DOHH2 (cell line): ENCODE measurements around the gene PLAC8.
"Not testable (repeated sequence)": the region's sequence is repeated elsewhere in the genome, so short reads cannot be mapped to it uniquely, and the experiment has no call there.

ENCODE experiments used
- EZH2phosphoT487 ChIP-seq: fragments of 200-600 bp; sonication (generic); IDR thresholded peaks from 2 replicates; pipeline ENCODE4 v1.6.1; 2017; ENCODE audit warnings: borderline replicate concordance, mild to moderate bottlenecking, antibody characterized with exemption, low read length, moderate library complexity, mixed read lengths
- TF ChIP-seq, protein P1 (sequence below): fragments of 200-600 bp; sonication (generic); IDR thresholded peaks from one replicate; pipeline ENCODE4 v1.5.1; 2014; ENCODE audit warnings: antibody characterized with exemption, mild to moderate bottlenecking, low read depth, low read length; ENCODE audit not compliant: poor library complexity, severe bottlenecking

DNA sequence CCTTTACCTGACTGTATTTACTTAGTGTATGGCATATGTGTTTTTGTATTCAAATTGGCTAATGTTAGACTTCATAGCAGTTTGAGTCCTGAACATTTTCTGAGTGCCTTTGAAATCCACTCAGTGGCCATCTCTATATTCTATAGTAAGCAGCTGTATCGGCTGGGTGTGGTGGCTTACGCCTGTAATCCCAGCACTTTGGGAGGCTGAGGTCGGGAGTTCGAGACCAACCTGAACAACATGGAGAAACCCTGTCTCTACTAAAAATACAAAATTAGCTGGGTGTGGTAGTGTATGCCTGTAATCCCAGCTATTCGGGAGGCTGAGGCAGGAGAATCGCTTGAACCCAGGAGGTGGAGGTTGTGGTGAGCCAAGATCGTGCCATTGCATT, 2.8 kb downstream of the PLAC8 start:
- TF ChIP-seq, protein P1, sequence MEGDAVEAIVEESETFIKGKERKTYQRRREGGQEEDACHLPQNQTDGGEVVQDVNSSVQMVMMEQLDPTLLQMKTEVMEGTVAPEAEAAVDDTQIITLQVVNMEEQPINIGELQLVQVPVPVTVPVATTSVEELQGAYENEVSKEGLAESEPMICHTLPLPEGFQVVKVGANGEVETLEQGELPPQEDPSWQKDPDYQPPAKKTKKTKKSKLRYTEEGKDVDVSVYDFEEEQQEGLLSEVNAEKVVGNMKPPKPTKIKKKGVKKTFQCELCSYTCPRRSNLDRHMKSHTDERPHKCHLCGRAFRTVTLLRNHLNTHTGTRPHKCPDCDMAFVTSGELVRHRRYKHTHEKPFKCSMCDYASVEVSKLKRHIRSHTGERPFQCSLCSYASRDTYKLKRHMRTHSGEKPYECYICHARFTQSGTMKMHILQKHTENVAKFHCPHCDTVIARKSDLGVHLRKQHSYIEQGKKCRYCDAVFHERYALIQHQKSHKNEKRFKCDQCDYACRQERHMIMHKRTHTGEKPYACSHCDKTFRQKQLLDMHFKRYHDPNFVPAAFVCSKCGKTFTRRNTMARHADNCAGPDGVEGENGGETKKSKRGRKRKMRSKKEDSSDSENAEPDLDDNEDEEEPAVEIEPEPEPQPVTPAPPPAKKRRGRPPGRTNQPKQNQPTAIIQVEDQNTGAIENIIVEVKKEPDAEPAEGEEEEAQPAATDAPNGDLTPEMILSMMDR = not testable (repeated sequence)
- TF ChIP-seq EZH2phosphoT487 = not testable (repeated sequence)
